ENCODE data around the gene SLC6A3. TPM values are rescaled to one million over a fixed set of nuclear protein-coding genes. Genes with fewer than 3 reads are reported as not detected.
A peak's percentile ranks its signal among the peaks of the same experiment; 100 is the strongest.
"Not testable (repeated sequence)": the region's sequence is repeated elsewhere in the genome, so short reads cannot be mapped to it uniquely, and the experiment has no call there.

SLC6A3 gene
- total RNA-seq, 1 experiment from 2014 or later: 0.05 TPM

GRCh38 chr5:1374679-1375055 lies 70.6 kb downstream of the SLC6A3 start:
- no peaks in the 10 kb centered on the region for H3K27me3 ChIP-seq (ENCODE audit: control insufficient read depth, insufficient read depth, low read length)
- POLR2A ChIA-PET: no interaction called here
- DNase-seq (ENCODE audit: low read depth, low spot score) (no peak), ATAC-seq (peak; percentile 70)
- no peaks in the 10 kb centered on the region for H3K36me3 ChIP-seq (ENCODE audit: control insufficient read depth, insufficient read depth, low read length)
- no TSS peak for BruUV-seq (replicated peaks)
- in situ Hi-C loops (cut with HindIII; ENCODE audit: low pct_unique_long_range_greater_than_20kb, low sequenced_read_pairs): no loop called here
- CTCF ChIA-PET: no interaction called here
- H3K4me1 ChIP-seq (ENCODE audit: control insufficient read depth, insufficient read depth, low read length): peaks cover 4% of the 10 kb centered on the region; the same call in 1 of the 2 replicates
- TF ChIP-seq REST (IDR thresholded peaks at IDR 0.05; ENCODE audit: insufficient read depth in 1 of 2, low read depth in 2 of 2, low read length in 1 of 2) (no peak), CTCF (IDR thresholded peaks at IDR 0.05) (no peak), POLR2AphosphoS5 (IDR thresholded peaks at IDR 0.05; ENCODE audit: low read depth, low read length) (no peak), TCF7L2 (IDR thresholded peaks at IDR 0.05; ENCODE audit: low read depth, low read length) (no peak), SIN3A (IDR thresholded peaks at IDR 0.05; ENCODE audit: borderline replicate concordance, insufficient read depth, low read depth, low read length) (no peak)
- no peak overlapping the region for H3K27ac ChIP-seq (ENCODE audit: low read length)
- intact Hi-C loops (cut with micrococcal nuclease; ENCODE audit: unreplicated experiment): no loop called here
- H3K9me3 ChIP-seq (ENCODE audit: control insufficient read depth, insufficient read depth, low read depth, low read length): no peaks in the 10 kb centered on the region
- H3K4me3 ChIP-seq (ENCODE audit: low read depth in 2 of 2, low read length in 2 of 2): no peak overlapping the region

GRCh38 chr5:1374030-1374678 lies 71.1 kb downstream of the SLC6A3 start:
- BruUV-seq (replicated peaks): no TSS peak
- no peak for TF ChIP-seq CTCF (IDR thresholded peaks at IDR 0.05)
- TF ChIP-seq TCF7L2 (IDR thresholded peaks at IDR 0.05; ENCODE audit: low read depth, low read length): no peak
- TF ChIP-seq SIN3A (IDR thresholded peaks at IDR 0.05; ENCODE audit: borderline replicate concordance, insufficient read depth, low read depth, low read length): no peak
- TF ChIP-seq POLR2AphosphoS5 (IDR thresholded peaks at IDR 0.05; ENCODE audit: low read depth, low read length): no peak
- TF ChIP-seq REST (IDR thresholded peaks at IDR 0.05; ENCODE audit: insufficient read depth in 1 of 2, low read depth in 2 of 2, low read length in 1 of 2): no peak
- Histone ChIP-seq H3K27me3 (ENCODE audit: control insufficient read depth, insufficient read depth, low read length) (no peaks in the 10 kb centered on the region), H3K4me3 (ENCODE audit: low read depth in 2 of 2, low read length in 2 of 2) (no peak overlapping the region), H3K27ac (ENCODE audit: low read length) (no peak overlapping the region), H3K9me3 (ENCODE audit: control insufficient read depth, insufficient read depth, low read depth, low read length) (no peaks in the 10 kb centered on the region), H3K4me1 (ENCODE audit: control insufficient read depth, insufficient read depth, low read length) (peaks cover 4% of the 10 kb centered on the region; the same call in 1 of the 2 replicates), H3K36me3 (ENCODE audit: control insufficient read depth, insufficient read depth, low read length) (no peaks in the 10 kb centered on the region)
- ChIA-PET POLR2A (no interaction called here), CTCF (no interaction called here)
- no peak for DNase-seq (ENCODE audit: low read depth, low spot score)
- ATAC-seq: no peak
- intact Hi-C loops (cut with micrococcal nuclease; ENCODE audit: unreplicated experiment): no loop called here
- in situ Hi-C loops (cut with HindIII; ENCODE audit: low pct_unique_long_range_greater_than_20kb, low sequenced_read_pairs): no loop called here

- H3K27ac ChIP-seq (ENCODE audit: low read length); H3K36me3 ChIP-seq (ENCODE audit: control insufficient read depth, insufficient read depth, low read length); H3K4me1 ChIP-seq (ENCODE audit: control insufficient read depth, insufficient read depth, low read length); H3K4me3 ChIP-seq (ENCODE audit: low read depth in 2 of 2, low read length in 2 of 2); BruUV-seq (replicated peaks); ATAC-seq; DNase-seq (ENCODE audit: low read depth, low spot score); CTCF ChIA-PET; H3K9me3 ChIP-seq (ENCODE audit: control insufficient read depth, insufficient read depth, low read depth, low read length); POLR2A ChIA-PET; H3K27me3 ChIP-seq (ENCODE audit: control insufficient read depth, insufficient read depth, low read length); in situ Hi-C loops (cut with HindIII; ENCODE audit: low pct_unique_long_range_greater_than_20kb, low sequenced_read_pairs); intact Hi-C loops (cut with micrococcal nuclease; ENCODE audit: unreplicated experiment): not testable (repeated sequence)
These were observed 73.3 kb downstream of the SLC6A3 start for GRCh38 chr5:1371972-1372342.

Data from Panc1 (cell line).